ENCODE measurements around the gene STAT5A. TPM values are rescaled to one million over a fixed set of nuclear protein-coding genes. Genes with fewer than 3 reads are reported as not detected.

STAT5A gene
- total and polyA plus RNA-seq, 9 of the 15 experiments (the other 6 are each of a cell fraction or from before 2014, with no cell fraction given) = 79.9 to 415 (median 196) TPM

GRCh38 chr17:42322382-42323267 lies 34.3 kb downstream of the STAT5A start (continued):
- no peak for TF ChIP-seq ZBTB26 (CRISPR knock-in tag; IDR thresholded peaks at IDR 0.05)
- no peak for TF ChIP-seq TCF15 (CRISPR knock-in tag; IDR thresholded peaks at IDR 0.05)
- TF ChIP-seq E2F8 (IDR thresholded peaks at IDR 0.05; ENCODE audit: low read depth, partially characterized antibody) = peak; percentile 64
- TF ChIP-seq ETS2 (tag; IDR thresholded peaks at IDR 0.05; ENCODE audit: borderline replicate concordance, poor library complexity, severe bottlenecking) = no peak
- no peak for TF ChIP-seq THAP7 (CRISPR knock-in tag; IDR thresholded peaks at IDR 0.05)
- TF ChIP-seq USF2 (CRISPR knock-in tag; IDR thresholded peaks at IDR 0.05) = no peak
- TF ChIP-seq ZNF282 (CRISPR knock-in tag; IDR thresholded peaks at IDR 0.05) = no peak
- no peak for TF ChIP-seq PBX2 (CRISPR knock-in tag; IDR thresholded peaks at IDR 0.05; ENCODE audit: low read depth)
- no peak for TF ChIP-seq PBX2 (tag; conservative IDR thresholded peaks at IDR 0.05; ENCODE audit: low read depth)
- peak; percentile 79; the same call in 1 of the 2 replicates for TF ChIP-seq THRAP3 (IDR thresholded peaks at IDR 0.05; ENCODE audit: borderline replicate concordance)
- TF ChIP-seq PML (IDR thresholded peaks at IDR 0.05; ENCODE audit: low read length) = no peak
- no peak for TF ChIP-seq ZNF830 (CRISPR knock-in tag; IDR thresholded peaks at IDR 0.05)
- TF ChIP-seq THRA (IDR thresholded peaks at IDR 0.05) = no peak
- no peak for TF ChIP-seq ZFP1 (CRISPR knock-in tag; IDR thresholded peaks at IDR 0.05)
- TF ChIP-seq SNIP1 (IDR thresholded peaks at IDR 0.05; ENCODE audit: low read depth) = no peak
- TF ChIP-seq ZNF668 (CRISPR knock-in tag; IDR thresholded peaks at IDR 0.05) = no peak
- TF ChIP-seq POLR2AphosphoS5 (IDR thresholded peaks at IDR 0.05; ENCODE audit: control insufficient read depth, insufficient read depth, low read depth, low read length) = no peak

Data from K562 (cell line).